PC-3 (cell line): ENCODE measurements around the gene SCAPER.

ENCODE experiments used
- CTCF ChIP-seq: fragments of 300-600 bp; sonication (generic); conservative IDR thresholded peaks from 2 replicates; pipeline ENCODE4 v1.5.1; 2017; ENCODE audit warnings: antibody characterized with exemption, low read depth, mild to moderate bottlenecking, low read length
- EZH2 ChIP-seq: fragments of 300-600 bp; sonication (generic); IDR thresholded peaks from one replicate; pipeline ENCODE4 v1.6.1; 2017; ENCODE audit warnings: antibody characterized with exemption, mild to moderate bottlenecking, low read length; ENCODE audit not compliant: unreplicated experiment

GRCh38 chr15:76298986-76299385 is 606.2 kb downstream of the SCAPER start:
- no peak for TF ChIP-seq CTCF
- no peak for TF ChIP-seq EZH2
